Lung (tissue), 12 donors: ENCODE results near the gene PXMP2. TPM values are rescaled to one million over a fixed set of nuclear protein-coding genes. Genes with fewer than 3 reads are reported as not detected.

Experiments
- ATAC-seq: fragments of 200-7000 bp; cut with Tn5 transposase; one replicate; pipeline ENCODE4 v1.9.1; 2020; ENCODE audit warnings: moderate number of reproducible peaks; ENCODE audit not compliant: insufficient read depth, low FRiP score
- DNase-seq, 3 donors: peaks; one replicate each; pipeline ENCODE4 v3.0.0-alpha.2; 2013 to 2017
- H3K27ac ChIP-seq, 2 donors: one replicate each; pipeline ENCODE4 v1.5.1; 2013; ENCODE audit warnings: mild to moderate bottlenecking in 2 of 2, moderate library complexity in 2 of 2, control low read depth in 1 of 2, inconsistent platforms in 1 of 2, low read depth in 1 of 2, low read length in 1 of 2
- H3K27me3 ChIP-seq, 3 donors: one replicate each; pipeline ENCODE4 v1.5.1; 2013; ENCODE audit warnings: low read length in 2 of 3; ENCODE audit not compliant: control insufficient read depth in 3 of 3, insufficient read depth in 3 of 3
- H3K36me3 ChIP-seq, 4 donors: one replicate each; pipeline ENCODE4 v1.5.1; 2013; ENCODE audit warnings: low read length in 4 of 4, mild to moderate bottlenecking in 1 of 4, moderate library complexity in 1 of 4; ENCODE audit not compliant: control insufficient read depth in 4 of 4, insufficient read depth in 4 of 4
- H3K4me1 ChIP-seq, 5 donors: one replicate each; pipeline ENCODE4 v1.5.1; 2013; ENCODE audit warnings: low read length in 5 of 5, mild to moderate bottlenecking in 2 of 5, moderate library complexity in 1 of 5; ENCODE audit not compliant: control insufficient read depth in 5 of 5, insufficient read depth in 5 of 5
- H3K4me3 ChIP-seq: one replicate; pipeline ENCODE4 v1.5.1; 2013; ENCODE audit warnings: mild to moderate bottlenecking, control low read depth, moderate library complexity
- H3K9ac ChIP-seq, 2 donors: one replicate each; pipeline ENCODE4 v1.5.1; 2013; ENCODE audit warnings: low read length in 2 of 2, control low read depth in 1 of 2; ENCODE audit not compliant: insufficient read depth in 1 of 2
- H3K9me3 ChIP-seq, 4 donors: one replicate each; pipeline ENCODE4 v1.5.1; 2013; ENCODE audit warnings: low read length in 3 of 4, mild to moderate bottlenecking in 1 of 4, moderate library complexity in 1 of 4; ENCODE audit not compliant: control insufficient read depth in 4 of 4, insufficient read depth in 3 of 4
- CTCF ChIP-seq: IDR thresholded peaks from 2 replicates; pipeline ENCODE4 v1.5.1; 2012; ENCODE audit warnings: mild to moderate bottlenecking; ENCODE audit errors: control extremely low read depth, extremely low read depth
- WGBS, 2 donors: extraction: QIAGEN DNeasy Blood & Tissue Kit; methylation state at CpG; one replicate each; pipeline ENCODE4 v1.1.7; 2013; 5-methylcytosine and 5-hydroxymethylcytosine counted together
- polyA plus RNA-seq, 2 donors: library from polyadenylated mRNA; stranded (reverse); fragments of 200-250 nt; gene quantifications; one replicate each; pipeline ENCODE4 v1.2.1, GENCODE V29; 2013
- total RNA-seq, 2 donors: library from RNA; depleted of rRNA in 1 of 2; stranded (reverse); fragments of >200 nt in 1 of 2; gene quantifications; one replicate each; pipeline ENCODE4 v1.2.1, GENCODE V29; 2014 to 2021
- donor health status: control.
- donor health status: control.
- donor health status: Bipolar disorder and iron deficiency.
- donor health status: healthy.
- donor health status: DM: yes; HTN: yes; CAD: no.

Gene PXMP2
- total and polyA plus RNA-seq, 4 donors: 5.6 to 15.3 (median 13.2) TPM

- Histone ChIP-seq H3K4me3 (no peak overlapping the region), H3K4me1 (no peaks in the 10 kb centered on the region), H3K9me3 (no peaks in the 10 kb centered on the region), H3K27ac (no peak overlapping the region), H3K36me3 (peaks cover 12 to 74% (median 69%) of the 10 kb centered on the region in 4 donors), H3K9ac (no peak overlapping the region), H3K27me3 (no peaks in the 10 kb centered on the region)
- TF ChIP-seq CTCF: no peak
- ATAC-seq: no peak
- DNase-seq: no peak
- WGBS, 2 donors: 43 to 77% methylated on average over 5 of the region's 5 CpGs
These were observed 25.4 kb upstream of the PXMP2 start for GRCh38 chr12:132661972-132662371.

GRCh38 chr12:132662901-132663755 is 24.3 kb upstream of the PXMP2 start:
- ATAC-seq (no peak), DNase-seq (no peak)
- H3K27ac ChIP-seq: no peak overlapping the region
- H3K4me3 ChIP-seq: no peak overlapping the region
- TF ChIP-seq CTCF: no peak
- WGBS, 2 donors: 58 to 82% methylated on average over 29 of the region's 29 CpGs
- H3K27me3 ChIP-seq: no peaks in the 10 kb centered on the region
- no peak overlapping the region for H3K9ac ChIP-seq
- H3K9me3 ChIP-seq: no peaks in the 10 kb centered on the region
- peaks cover 5 to 73% (median 67%) of the 10 kb centered on the region in 4 donors for H3K36me3 ChIP-seq
- H3K4me1 ChIP-seq: no peaks in the 10 kb centered on the region

GRCh38 chr12:132664206-132665148 is 22.9 kb upstream of the PXMP2 start:
- no peak for TF ChIP-seq CTCF
- H3K4me3 ChIP-seq: no peak overlapping the region
- H3K36me3 ChIP-seq: peaks cover 11 to 70% (median 60%) of the 10 kb centered on the region in 4 donors

More at GRCh38 chr12:132664206-132665148, 22.9 kb upstream of the PXMP2 start:
- no peaks in the 10 kb centered on the region for H3K9me3 ChIP-seq
- H3K4me1 ChIP-seq: no peaks in the 10 kb centered on the region
- 54 to 81% methylated on average over 21 of the region's 21 CpGs for WGBS, 2 donors
- ATAC-seq (no peak), DNase-seq (no peak)
- H3K27me3 ChIP-seq: no peaks in the 10 kb centered on the region
- H3K9ac ChIP-seq: no peak overlapping the region
- H3K27ac ChIP-seq: no peak overlapping the region
